ENCODE data around the gene YPEL1.
"Not testable (repeated sequence)": the region's sequence is repeated elsewhere in the genome, so short reads cannot be mapped to it uniquely, and the experiment has no call there.

Gene YPEL1

GRCh38 chr22:21697880-21698279, 37.7 kb downstream of the YPEL1 start:
- no peak for DNase-seq

- no peak for DNase-seq
These were observed 38.4 kb downstream of the YPEL1 start for GRCh38 chr22:21697021-21697771.

GRCh38 chr22:21696115-21696514, 39.5 kb downstream of the YPEL1 start:
- no peak for DNase-seq

- no peak for DNase-seq
These were observed 40.0 kb downstream of the YPEL1 start for GRCh38 chr22:21695430-21696085.

GRCh38 chr22:21694795-21695429, 40.7 kb downstream of the YPEL1 start:
- DNase-seq, result no peak

- DNase-seq, result no peak
These were observed 41.2 kb downstream of the YPEL1 start for GRCh38 chr22:21694394-21694793.

GRCh38 chr22:21693999-21694341, 41.6 kb downstream of the YPEL1 start:
- DNase-seq, result no peak

- no peak for DNase-seq
These were observed 42.1 kb downstream of the YPEL1 start for GRCh38 chr22:21693333-21693998.

- not testable (repeated sequence) for DNase-seq
These were observed 42.7 kb downstream of the YPEL1 start for GRCh38 chr22:21692856-21693255.

- DNase-seq, result no peak
These were observed 43.8 kb downstream of the YPEL1 start for GRCh38 chr22:21691816-21692215.

GRCh38 chr22:21690401-21690801, 45.2 kb downstream of the YPEL1 start:
- DNase-seq, result peak; percentile 21

GRCh38 chr22:21688706-21689381, 46.8 kb downstream of the YPEL1 start:
- DNase-seq, result no peak

- DNase-seq, result no peak
These were observed 47.3 kb downstream of the YPEL1 start for GRCh38 chr22:21688341-21688705.

GRCh38 chr22:21687685-21688259, 47.8 kb downstream of the YPEL1 start:
- no peak for DNase-seq

GRCh38 chr22:21686634-21687393, 48.8 kb downstream of the YPEL1 start:
- no peak for DNase-seq

- no peak for DNase-seq
These were observed 49.4 kb downstream of the YPEL1 start for GRCh38 chr22:21686193-21686608.

- DNase-seq, result no peak
These were observed 50.5 kb downstream of the YPEL1 start for GRCh38 chr22:21685164-21685513.

- no peak for DNase-seq
These were observed 51.0 kb downstream of the YPEL1 start for GRCh38 chr22:21684492-21685163.

- DNase-seq, result no peak
These were observed 52.2 kb downstream of the YPEL1 start for GRCh38 chr22:21683401-21683811.

- no peak for DNase-seq
These were observed 53.0 kb downstream of the YPEL1 start for GRCh38 chr22:21682385-21683175.

Data from NCI-H69 (cell line).